T follicular helper cell (primary cell): ENCODE measurements around the gene POLR2F.
"Not testable (repeated sequence)": the region's sequence is repeated elsewhere in the genome, so short reads cannot be mapped to it uniquely, and the experiment has no call there.

ENCODE experiments used
- DNase-seq: peaks from one replicate; pipeline ENCODE4 v3.0.0-alpha.2; 2020; ENCODE audit warnings: low read depth

Gene POLR2F

GRCh38 chr22:37925330-37925729, 28.2 kb upstream of the POLR2F start:
- DNase-seq, result no peak

GRCh38 chr22:37925767-37926166, 27.7 kb upstream of the POLR2F start:
- DNase-seq, result no peak

GRCh38 chr22:37926358-37926757, 27.1 kb upstream of the POLR2F start:
- no peak for DNase-seq

- no peak for DNase-seq
These were observed 26.5 kb upstream of the POLR2F start for GRCh38 chr22:37926771-37927636.

- DNase-seq, result no peak
These were observed 25.9 kb upstream of the POLR2F start for GRCh38 chr22:37927637-37927936.

- DNase-seq, result no peak
These were observed 24.1 kb upstream of the POLR2F start for GRCh38 chr22:37929390-37929789.

- DNase-seq, result no peak
These were observed 23.1 kb upstream of the POLR2F start for GRCh38 chr22:37930270-37930951.

- no peak for DNase-seq
These were observed 22.5 kb upstream of the POLR2F start for GRCh38 chr22:37930952-37931440.

- no peak for DNase-seq
These were observed 21.6 kb upstream of the POLR2F start for GRCh38 chr22:37931893-37932389.

GRCh38 chr22:37932401-37932800, 21.1 kb upstream of the POLR2F start:
- no peak for DNase-seq

GRCh38 chr22:37932821-37933578, 20.5 kb upstream of the POLR2F start:
- DNase-seq, result no peak

- DNase-seq, result peak; percentile 66
These were observed 19.7 kb upstream of the POLR2F start for GRCh38 chr22:37933711-37934376.

GRCh38 chr22:37940698-37941376, 12.7 kb upstream of the POLR2F start:
- DNase-seq, result no peak

GRCh38 chr22:37942133-37942532, 11.4 kb upstream of the POLR2F start:
- DNase-seq, result no peak

- DNase-seq, result no peak
These were observed 10.2 kb upstream of the POLR2F start for GRCh38 chr22:37943136-37943824.

GRCh38 chr22:37943825-37944198, 9.7 kb upstream of the POLR2F start:
- no peak for DNase-seq

GRCh38 chr22:37944423-37944822, 9.1 kb upstream of the POLR2F start:
- not testable (repeated sequence) for DNase-seq

GRCh38 chr22:37947142-37947795, 6.2 kb upstream of the POLR2F start:
- not testable (repeated sequence) for DNase-seq

GRCh38 chr22:37951305-37951704, 2.2 kb upstream of the POLR2F start:
- DNase-seq, result no peak

- DNase-seq, result not testable (repeated sequence)
These were observed 870 bp upstream of the POLR2F start for GRCh38 chr22:37952629-37953028.
